WTC11 (cell line): ENCODE results near the gene MRC2.

Experiments used
- ATF1 ChIP-seq: sonication (generic); formaldehyde crosslinking; IDR thresholded peaks from 2 replicates; pipeline ENCODE4 v1.8.1; 2023; ENCODE audit warnings: mild to moderate bottlenecking, moderate library complexity, missing genetic modification reagents
- FOXP1 ChIP-seq: sonication (generic); formaldehyde crosslinking; IDR thresholded peaks from 2 replicates; pipeline ENCODE4 v1.8.0; 2022; ENCODE audit warnings: missing genetic modification reagents, mild to moderate bottlenecking, moderate library complexity, borderline replicate concordance
- NR3C1 ChIP-seq: sonication (generic); formaldehyde crosslinking; conservative IDR thresholded peaks from 2 replicates; pipeline ENCODE4 v1.8.1; 2023; ENCODE audit warnings: low read depth, mild to moderate bottlenecking, missing genetic modification reagents
- RORB ChIP-seq: fragments of 250-450 bp; sonication (Bioruptor Pico); IDR thresholded peaks from 2 replicates; pipeline ENCODE4 v1.9.0; 2021; ENCODE audit warnings: mild to moderate bottlenecking
- STAT6 ChIP-seq: sonication (generic); formaldehyde crosslinking; conservative IDR thresholded peaks from 2 replicates; pipeline ENCODE4 v1.8.1; 2023; ENCODE audit warnings: mild to moderate bottlenecking, low read depth, missing genetic modification reagents, moderate library complexity
- USF2 ChIP-seq: sonication (generic); formaldehyde crosslinking; IDR thresholded peaks from 2 replicates; pipeline ENCODE4 v1.8.1; 2023; ENCODE audit warnings: mild to moderate bottlenecking, missing genetic modification reagents, moderate library complexity
- ZNF121 ChIP-seq: sonication (generic); formaldehyde crosslinking; IDR thresholded peaks from 2 replicates; pipeline ENCODE4 v1.8.0; 2023; ENCODE audit warnings: missing genetic modification reagents
- ZNF532 ChIP-seq: fragments of 250-450 bp; sonication (Bioruptor Pico); IDR thresholded peaks from 2 replicates; pipeline ENCODE4 v1.9.0; 2021; ENCODE audit warnings: mild to moderate bottlenecking, borderline replicate concordance
- ZNF671 ChIP-seq: fragments of 250-450 bp; sonication (Bioruptor Pico); IDR thresholded peaks from 2 replicates; pipeline ENCODE4 v1.8.0; 2021; ENCODE audit warnings: mild to moderate bottlenecking
- TF ChIP-seq, protein P1 (sequence below): fragments of 200-600 bp; IDR thresholded peaks from 2 replicates; pipeline ENCODE4 v1.8.0; 2022; ENCODE audit warnings: antibody characterized with exemption
- TF ChIP-seq, protein P2 (sequence below): fragments of 250-450 bp; sonication (Bioruptor Pico); IDR thresholded peaks from 2 replicates; pipeline ENCODE4 v1.9.0; 2021; ENCODE audit warnings: mild to moderate bottlenecking
- TF ChIP-seq, protein P3 (sequence below): sonication (generic); formaldehyde crosslinking; IDR thresholded peaks from 2 replicates; pipeline ENCODE4 v1.8.0; 2023; ENCODE audit warnings: missing genetic modification reagents
- TF ChIP-seq, protein P4 (sequence below): sonication (generic); formaldehyde crosslinking; IDR thresholded peaks from 2 replicates; pipeline ENCODE4 v1.8.1; 2022; ENCODE audit warnings: low read depth, mild to moderate bottlenecking, moderate library complexity, missing genetic modification reagents, borderline replicate concordance

DNA sequence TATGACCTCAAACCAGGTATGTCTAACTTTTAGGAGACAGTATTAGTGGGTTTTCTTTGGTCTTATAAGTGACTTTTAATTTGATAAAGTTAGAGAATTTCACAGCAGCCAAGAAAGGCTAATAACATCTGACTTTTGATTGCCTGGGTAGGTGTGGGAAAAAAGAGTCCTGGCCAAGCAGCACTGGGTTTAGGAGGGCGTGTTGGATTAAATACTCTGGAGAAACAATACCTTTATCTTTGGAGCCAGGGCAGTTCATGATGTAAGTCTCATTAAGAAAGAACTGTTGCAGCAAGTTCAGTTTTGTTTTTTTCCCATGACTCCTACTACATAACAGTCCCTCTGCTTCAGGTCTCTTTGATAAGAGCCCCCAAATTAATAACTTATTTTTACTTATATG, 26.7 kb upstream of the MRC2 start:
- TF ChIP-seq, protein P1, sequence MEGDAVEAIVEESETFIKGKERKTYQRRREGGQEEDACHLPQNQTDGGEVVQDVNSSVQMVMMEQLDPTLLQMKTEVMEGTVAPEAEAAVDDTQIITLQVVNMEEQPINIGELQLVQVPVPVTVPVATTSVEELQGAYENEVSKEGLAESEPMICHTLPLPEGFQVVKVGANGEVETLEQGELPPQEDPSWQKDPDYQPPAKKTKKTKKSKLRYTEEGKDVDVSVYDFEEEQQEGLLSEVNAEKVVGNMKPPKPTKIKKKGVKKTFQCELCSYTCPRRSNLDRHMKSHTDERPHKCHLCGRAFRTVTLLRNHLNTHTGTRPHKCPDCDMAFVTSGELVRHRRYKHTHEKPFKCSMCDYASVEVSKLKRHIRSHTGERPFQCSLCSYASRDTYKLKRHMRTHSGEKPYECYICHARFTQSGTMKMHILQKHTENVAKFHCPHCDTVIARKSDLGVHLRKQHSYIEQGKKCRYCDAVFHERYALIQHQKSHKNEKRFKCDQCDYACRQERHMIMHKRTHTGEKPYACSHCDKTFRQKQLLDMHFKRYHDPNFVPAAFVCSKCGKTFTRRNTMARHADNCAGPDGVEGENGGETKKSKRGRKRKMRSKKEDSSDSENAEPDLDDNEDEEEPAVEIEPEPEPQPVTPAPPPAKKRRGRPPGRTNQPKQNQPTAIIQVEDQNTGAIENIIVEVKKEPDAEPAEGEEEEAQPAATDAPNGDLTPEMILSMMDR = no peak
- TF ChIP-seq NR3C1 (CRISPR knock-in tag) (no peak), USF2 (CRISPR knock-in tag) (no peak), ZNF532 (CRISPR knock-in tag) (no peak), FOXP1 (no peak), ZNF121 (no peak), ZNF671 (no peak), ATF1 (CRISPR knock-in tag) (no peak), RORB (no peak), STAT6 (CRISPR knock-in tag) (no peak)
- TF ChIP-seq, protein P2, sequence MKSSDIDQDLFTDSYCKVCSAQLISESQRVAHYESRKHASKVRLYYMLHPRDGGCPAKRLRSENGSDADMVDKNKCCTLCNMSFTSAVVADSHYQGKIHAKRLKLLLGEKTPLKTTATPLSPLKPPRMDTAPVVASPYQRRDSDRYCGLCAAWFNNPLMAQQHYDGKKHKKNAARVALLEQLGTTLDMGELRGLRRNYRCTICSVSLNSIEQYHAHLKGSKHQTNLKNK (CRISPR knock-in tag) = no peak
- TF ChIP-seq, protein P3, sequence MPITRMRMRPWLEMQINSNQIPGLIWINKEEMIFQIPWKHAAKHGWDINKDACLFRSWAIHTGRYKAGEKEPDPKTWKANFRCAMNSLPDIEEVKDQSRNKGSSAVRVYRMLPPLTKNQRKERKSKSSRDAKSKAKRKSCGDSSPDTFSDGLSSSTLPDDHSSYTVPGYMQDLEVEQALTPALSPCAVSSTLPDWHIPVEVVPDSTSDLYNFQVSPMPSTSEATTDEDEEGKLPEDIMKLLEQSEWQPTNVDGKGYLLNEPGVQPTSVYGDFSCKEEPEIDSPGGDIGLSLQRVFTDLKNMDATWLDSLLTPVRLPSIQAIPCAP = no peak
- TF ChIP-seq, protein P4, sequence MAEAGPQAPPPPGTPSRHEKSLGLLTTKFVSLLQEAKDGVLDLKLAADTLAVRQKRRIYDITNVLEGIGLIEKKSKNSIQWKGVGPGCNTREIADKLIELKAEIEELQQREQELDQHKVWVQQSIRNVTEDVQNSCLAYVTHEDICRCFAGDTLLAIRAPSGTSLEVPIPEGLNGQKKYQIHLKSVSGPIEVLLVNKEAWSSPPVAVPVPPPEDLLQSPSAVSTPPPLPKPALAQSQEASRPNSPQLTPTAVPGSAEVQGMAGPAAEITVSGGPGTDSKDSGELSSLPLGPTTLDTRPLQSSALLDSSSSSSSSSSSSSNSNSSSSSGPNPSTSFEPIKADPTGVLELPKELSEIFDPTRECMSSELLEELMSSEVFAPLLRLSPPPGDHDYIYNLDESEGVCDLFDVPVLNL (CRISPR knock-in tag) = no peak
